Effector memory CD4-positive, alpha-beta T cell (primary cell): Measurements from ENCODE around the gene BDH1.
"Not testable (repeated sequence)": the region's sequence is repeated elsewhere in the genome, so short reads cannot be mapped to it uniquely, and the experiment has no call there.

Experiments used
- DNase-seq, 3 donors: peaks; one replicate each; pipeline ENCODE4 v3.0.0-alpha.2; 2020
- H3K27ac ChIP-seq: 2 replicates; pipeline ENCODE4 v1.7.0; 2013; ENCODE audit warnings: mild to moderate bottlenecking, low read length, moderate library complexity; ENCODE audit not compliant: insufficient read depth, poor library complexity, severe bottlenecking
- H3K27me3 ChIP-seq: replicated peaks from 2 replicates; pipeline ENCODE4 v1.7.0; 2013; ENCODE audit warnings: mild to moderate bottlenecking, low read length; ENCODE audit not compliant: insufficient read depth, control insufficient read depth, poor library complexity, severe bottlenecking
- H3K36me3 ChIP-seq: 2 replicates; pipeline ENCODE4 v1.7.0; 2013; ENCODE audit warnings: mild to moderate bottlenecking, low read length, moderate library complexity; ENCODE audit not compliant: control insufficient read depth, insufficient read depth
- H3K4me1 ChIP-seq: 2 replicates; pipeline ENCODE4 v1.7.0; 2013; ENCODE audit warnings: low read length, mild to moderate bottlenecking; ENCODE audit not compliant: control insufficient read depth, insufficient read depth, poor library complexity, severe bottlenecking
- H3K4me3 ChIP-seq: 2 replicates; pipeline ENCODE4 v1.7.0; 2013; ENCODE audit warnings: low read length, low read depth, mild to moderate bottlenecking; ENCODE audit not compliant: insufficient read depth, poor library complexity, severe bottlenecking
- H3K9me3 ChIP-seq: 2 replicates; pipeline ENCODE4 v1.7.0; 2013; ENCODE audit warnings: mild to moderate bottlenecking, low read length, moderate library complexity; ENCODE audit not compliant: control insufficient read depth

BDH1 gene

GRCh38 chr3:197580253-197580691 is 24.5 kb upstream of the BDH1 start:
- H3K4me3 ChIP-seq: no peak overlapping the region
- DNase-seq: no peak
- H3K27me3 ChIP-seq: no peaks in the 10 kb centered on the region
- H3K36me3 ChIP-seq: no peaks in the 10 kb centered on the region
- H3K9me3 ChIP-seq: no peaks in the 10 kb centered on the region
- no peak overlapping the region for H3K27ac ChIP-seq
- H3K4me1 ChIP-seq: no peaks in the 10 kb centered on the region

GRCh38 chr3:197578376-197578775 is 22.6 kb upstream of the BDH1 start:
- H3K27me3 ChIP-seq: no peaks in the 10 kb centered on the region
- DNase-seq: no peak
- H3K9me3 ChIP-seq: no peaks in the 10 kb centered on the region
- H3K36me3 ChIP-seq: no peaks in the 10 kb centered on the region
- no peak overlapping the region for H3K4me3 ChIP-seq
- no peak overlapping the region for H3K27ac ChIP-seq
- no peaks in the 10 kb centered on the region for H3K4me1 ChIP-seq

- DNase-seq: no peak
- Histone ChIP-seq H3K4me3 (no peak overlapping the region), H3K4me1 (no peaks in the 10 kb centered on the region), H3K36me3 (no peaks in the 10 kb centered on the region), H3K27ac (no peak overlapping the region), H3K9me3 (no peaks in the 10 kb centered on the region), H3K27me3 (no peaks in the 10 kb centered on the region)
These were observed 21.8 kb upstream of the BDH1 start for GRCh38 chr3:197577366-197578074.

GRCh38 chr3:197576838-197577237 is 21.1 kb upstream of the BDH1 start:
- DNase-seq: no peak
- Histone ChIP-seq H3K27me3 (no peaks in the 10 kb centered on the region), H3K4me1 (no peaks in the 10 kb centered on the region)

GRCh38 chr3:197575362-197575761 is 19.6 kb upstream of the BDH1 start:
- no peak overlapping the region for H3K27ac ChIP-seq
- no peaks in the 10 kb centered on the region for H3K36me3 ChIP-seq
- no peaks in the 10 kb centered on the region for H3K4me1 ChIP-seq
- DNase-seq: no peak
- H3K9me3 ChIP-seq: no peaks in the 10 kb centered on the region
- no peak overlapping the region for H3K4me3 ChIP-seq
- no peaks in the 10 kb centered on the region for H3K27me3 ChIP-seq

More at GRCh38 chr3:197576838-197577237, 21.1 kb upstream of the BDH1 start:
- Histone ChIP-seq H3K27ac (no peak overlapping the region), H3K4me3 (no peak overlapping the region), H3K36me3 (no peaks in the 10 kb centered on the region), H3K9me3 (no peaks in the 10 kb centered on the region)

GRCh38 chr3:197574396-197574991 is 18.7 kb upstream of the BDH1 start:
- H3K36me3 ChIP-seq, H3K4me3 ChIP-seq, H3K27me3 ChIP-seq, H3K4me1 ChIP-seq, H3K27ac ChIP-seq, H3K9me3 ChIP-seq, DNase-seq: not testable (repeated sequence)

- DNase-seq: no peak
- H3K4me3 ChIP-seq: no peak overlapping the region
- no peaks in the 10 kb centered on the region for H3K9me3 ChIP-seq
- no peaks in the 10 kb centered on the region for H3K4me1 ChIP-seq
- no peak overlapping the region for H3K27ac ChIP-seq
- H3K36me3 ChIP-seq: no peaks in the 10 kb centered on the region
- H3K27me3 ChIP-seq: no peaks in the 10 kb centered on the region
These were observed 17.4 kb upstream of the BDH1 start for GRCh38 chr3:197573048-197573767.

- not testable (repeated sequence) for DNase-seq, H3K36me3 ChIP-seq, H3K9me3 ChIP-seq, H3K27me3 ChIP-seq, H3K4me1 ChIP-seq, H3K4me3 ChIP-seq, H3K27ac ChIP-seq
These were observed 16.1 kb upstream of the BDH1 start for GRCh38 chr3:197571880-197572172.

GRCh38 chr3:197571074-197571879 is 15.5 kb upstream of the BDH1 start:
- not testable (repeated sequence) for H3K27ac ChIP-seq, H3K4me1 ChIP-seq, H3K4me3 ChIP-seq, H3K9me3 ChIP-seq, H3K27me3 ChIP-seq, H3K36me3 ChIP-seq, DNase-seq

GRCh38 chr3:197569433-197569832 is 13.7 kb upstream of the BDH1 start:
- not testable (repeated sequence) for H3K9me3 ChIP-seq, H3K27ac ChIP-seq, H3K27me3 ChIP-seq, H3K36me3 ChIP-seq, DNase-seq, H3K4me1 ChIP-seq, H3K4me3 ChIP-seq
